Smooth muscle cell (in vitro differentiated cells): ENCODE data around the gene RILPL1. TPM values are rescaled to one million over a fixed set of nuclear protein-coding genes. Genes with fewer than 3 reads are reported as not detected.

Source experiments
- DNase-seq: peaks from one replicate; lab custom pipeline; 2025; ENCODE audit not compliant: unreplicated experiment; lab: John Stamatoyannopoulos, UW
- H2AFZ ChIP-seq: fragments of 200-600 bp; sonication (generic); 2 replicates; pipeline ENCODE4 v1.6.0; 2016; ENCODE audit warnings: antibody characterized with exemption, low read depth, mild to moderate bottlenecking
- H3F3A ChIP-seq: fragments of 200-600 bp; sonication (generic); 2 replicates; pipeline ENCODE4 v1.6.0; 2017; ENCODE audit warnings: antibody characterized with exemption, low read depth
- H3K27ac ChIP-seq: fragments of 200-600 bp; sonication (generic); 2 replicates; pipeline ENCODE4 v1.5.1; 2016; ENCODE audit warnings: low read depth, mild to moderate bottlenecking
- H3K27me3 ChIP-seq: fragments of 200-600 bp; sonication (generic); 2 replicates; pipeline ENCODE4 v1.6.1; 2016; ENCODE audit warnings: low read depth, mild to moderate bottlenecking
- H3K36me3 ChIP-seq: fragments of 200-600 bp; sonication (generic); 2 replicates; pipeline ENCODE4 v1.5.1; 2016; ENCODE audit warnings: low read depth
- H3K4me1 ChIP-seq: fragments of 200-600 bp; sonication (generic); 2 replicates; pipeline ENCODE4 v1.5.1; 2016; ENCODE audit warnings: low read depth
- H3K4me2 ChIP-seq: fragments of 200-600 bp; sonication (generic); 2 replicates; pipeline ENCODE4 v1.6.0; 2016; ENCODE audit warnings: mild to moderate bottlenecking
- H3K4me3 ChIP-seq: fragments of 200-600 bp; sonication (generic); 2 replicates; pipeline ENCODE4 v1.5.1; 2016; ENCODE audit warnings: mild to moderate bottlenecking
- H3K79me2 ChIP-seq: fragments of 200-600 bp; sonication (generic); 2 replicates; pipeline ENCODE4 v1.6.0; 2016; ENCODE audit warnings: low read depth, mild to moderate bottlenecking
- H3K9ac ChIP-seq: fragments of 200-600 bp; sonication (generic); 2 replicates; pipeline ENCODE4 v1.6.0; 2016; ENCODE audit warnings: low read depth
- H3K9me3 ChIP-seq: fragments of 200-600 bp; sonication (generic); replicated peaks from 2 replicates; pipeline ENCODE4 v1.5.1; 2016; ENCODE audit warnings: low read depth
- H4K20me1 ChIP-seq: fragments of 200-600 bp; sonication (generic); 2 replicates; pipeline ENCODE4 v1.6.0; 2016; ENCODE audit warnings: low read depth
- WGBS: methylation state at CpG from one replicate; pipeline ENCODE4 v1.1.7; 2016; ENCODE audit warnings: low lambda C conversion rate; 5-methylcytosine and 5-hydroxymethylcytosine counted together
- polyA plus RNA-seq: library from polyadenylated mRNA; unstranded; fragments of >200 nt; fragmentation: Nextera tagmentation; extraction: Ambion mirVana; gene quantifications from 2 replicates; pipeline ENCODE4 v1.2.1, GENCODE V29; 2016
- total RNA-seq: library from RNA; depleted of rRNA; stranded (reverse); fragments of >200 nt; gene quantifications from 2 replicates; pipeline ENCODE4 v1.2.3, GENCODE V29; 2014
- TF ChIP-seq, protein P1 (sequence below): fragments of 200-600 bp; sonication (generic); IDR thresholded peaks from 2 replicates; pipeline ENCODE4 v1.5.1; 2017; ENCODE audit warnings: borderline replicate concordance, mild to moderate bottlenecking, antibody characterized with exemption; ENCODE audit not compliant: insufficient read depth, poor library complexity, severe bottlenecking

Gene RILPL1
- total and polyA plus RNA-seq, 2 experiments from 2014 or later = 17.9 to 29.8 TPM

DNA sequence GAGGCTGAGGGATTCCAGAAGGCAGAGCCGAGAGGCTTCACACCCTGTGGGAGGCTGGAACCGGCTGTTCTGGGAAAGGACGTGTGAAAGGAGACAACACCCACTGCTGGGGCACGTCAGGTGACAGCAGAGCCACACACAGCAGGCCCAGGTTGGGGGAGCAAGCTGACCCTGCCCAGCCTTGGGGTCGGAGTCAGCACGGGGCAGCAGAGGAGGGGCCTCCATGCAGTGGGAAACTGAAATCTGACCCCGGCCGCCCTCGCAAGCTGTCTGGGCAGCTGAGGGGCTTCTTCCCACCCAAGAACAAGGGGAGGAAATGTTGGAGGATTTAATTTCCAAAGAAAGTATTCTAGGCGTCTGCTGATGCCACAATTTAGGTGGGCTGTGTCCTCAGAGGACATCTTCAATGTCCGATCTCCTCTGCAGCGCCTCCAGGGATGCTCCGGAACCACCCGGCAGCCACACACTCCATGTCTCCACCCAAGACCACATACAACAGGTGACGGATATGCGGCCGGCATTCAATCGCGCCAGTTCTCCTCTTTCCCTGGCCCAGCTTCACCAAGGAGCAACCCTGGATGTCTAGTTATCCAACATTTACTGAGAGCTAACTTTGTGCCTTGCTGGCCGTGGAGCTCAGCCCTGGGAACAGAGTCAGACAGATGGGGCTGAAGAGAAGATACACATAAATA is 44.8 kb downstream of the RILPL1 start:
- Histone ChIP-seq H3K36me3 (no peaks in the 10 kb centered on the region), H3K9ac (no peak overlapping the region), H4K20me1 (no peaks in the 10 kb centered on the region), H2AFZ (no peak overlapping the region), H3K4me2 (no peak overlapping the region), H3K9me3 (no peaks in the 10 kb centered on the region), H3K27ac (no peak overlapping the region), H3K4me1 (no peaks in the 10 kb centered on the region), H3F3A (no peaks in the 10 kb centered on the region), H3K27me3 (no peaks in the 10 kb centered on the region), H3K79me2 (no peaks in the 10 kb centered on the region), H3K4me3 (no peak overlapping the region)
- TF ChIP-seq, protein P1, sequence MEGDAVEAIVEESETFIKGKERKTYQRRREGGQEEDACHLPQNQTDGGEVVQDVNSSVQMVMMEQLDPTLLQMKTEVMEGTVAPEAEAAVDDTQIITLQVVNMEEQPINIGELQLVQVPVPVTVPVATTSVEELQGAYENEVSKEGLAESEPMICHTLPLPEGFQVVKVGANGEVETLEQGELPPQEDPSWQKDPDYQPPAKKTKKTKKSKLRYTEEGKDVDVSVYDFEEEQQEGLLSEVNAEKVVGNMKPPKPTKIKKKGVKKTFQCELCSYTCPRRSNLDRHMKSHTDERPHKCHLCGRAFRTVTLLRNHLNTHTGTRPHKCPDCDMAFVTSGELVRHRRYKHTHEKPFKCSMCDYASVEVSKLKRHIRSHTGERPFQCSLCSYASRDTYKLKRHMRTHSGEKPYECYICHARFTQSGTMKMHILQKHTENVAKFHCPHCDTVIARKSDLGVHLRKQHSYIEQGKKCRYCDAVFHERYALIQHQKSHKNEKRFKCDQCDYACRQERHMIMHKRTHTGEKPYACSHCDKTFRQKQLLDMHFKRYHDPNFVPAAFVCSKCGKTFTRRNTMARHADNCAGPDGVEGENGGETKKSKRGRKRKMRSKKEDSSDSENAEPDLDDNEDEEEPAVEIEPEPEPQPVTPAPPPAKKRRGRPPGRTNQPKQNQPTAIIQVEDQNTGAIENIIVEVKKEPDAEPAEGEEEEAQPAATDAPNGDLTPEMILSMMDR = no peak
- no peak for DNase-seq
- WGBS = 85% methylated on average over 20 of the region's 20 CpGs

DNA sequence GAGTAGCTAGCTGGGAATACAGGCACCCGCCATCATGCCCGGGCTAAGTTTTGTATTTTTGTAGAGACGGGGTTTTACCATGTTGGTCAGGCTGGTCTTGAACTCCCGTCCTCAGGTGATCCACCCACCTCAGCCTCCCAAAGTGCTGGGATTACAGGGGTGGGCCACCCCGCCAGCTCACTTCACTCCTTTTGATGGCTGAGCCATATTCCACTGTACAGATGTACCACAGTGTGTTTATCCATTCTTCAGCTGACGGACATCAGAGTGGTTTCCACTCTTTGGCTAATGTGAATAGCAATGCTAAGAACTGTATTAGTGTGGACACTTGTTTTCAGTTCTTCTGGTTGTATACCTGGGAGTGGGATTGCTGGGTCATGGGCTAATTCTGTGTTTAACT is 46.1 kb downstream of the RILPL1 start:
- Histone ChIP-seq H3K4me3 (no peak overlapping the region), H3K4me2 (no peak overlapping the region), H3K27me3 (no peaks in the 10 kb centered on the region), H3F3A (no peaks in the 10 kb centered on the region), H3K79me2 (no peaks in the 10 kb centered on the region), H3K27ac (no peak overlapping the region), H3K36me3 (no peaks in the 10 kb centered on the region), H3K4me1 (no peaks in the 10 kb centered on the region), H4K20me1 (no peaks in the 10 kb centered on the region), H3K9me3 (no peaks in the 10 kb centered on the region), H3K9ac (no peak overlapping the region), H2AFZ (no peak overlapping the region)
- TF ChIP-seq, protein P1 = no peak
- WGBS = 96% methylated on average over 6 of the region's 6 CpGs
- no peak for DNase-seq

DNA sequence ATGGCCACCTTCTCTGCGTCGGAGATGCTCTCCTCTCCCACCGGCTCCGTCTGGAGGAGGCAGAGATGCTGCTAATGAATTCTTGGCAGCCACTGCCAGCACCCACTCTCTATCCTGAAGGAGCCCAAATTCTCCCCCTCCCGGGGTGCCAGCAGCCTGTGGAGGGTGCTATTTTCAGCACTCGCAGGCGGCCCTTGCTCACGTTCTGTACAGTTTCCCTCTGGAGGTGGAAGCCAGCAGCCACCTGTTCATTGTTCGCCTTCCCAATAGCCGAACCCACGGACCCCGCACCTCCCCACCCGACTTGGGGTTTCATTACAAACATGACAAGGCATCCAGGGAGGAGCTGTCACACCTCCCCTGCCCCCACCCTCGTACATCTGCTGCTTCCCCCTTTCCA is 47.8 kb downstream of the RILPL1 start:
- H3F3A ChIP-seq = no peaks in the 10 kb centered on the region
- H3K79me2 ChIP-seq = no peaks in the 10 kb centered on the region
- no peak overlapping the region for H2AFZ ChIP-seq
- H3K4me3 ChIP-seq = no peak overlapping the region
- TF ChIP-seq, protein P1 = no peak
- no peaks in the 10 kb centered on the region for H4K20me1 ChIP-seq
- H3K27me3 ChIP-seq = no peaks in the 10 kb centered on the region
- no peak for DNase-seq
- no peak overlapping the region for H3K4me2 ChIP-seq
- 96% methylated on average over 14 of the region's 14 CpGs for WGBS
- no peaks in the 10 kb centered on the region for H3K9me3 ChIP-seq
- no peaks in the 10 kb centered on the region for H3K4me1 ChIP-seq
- no peak overlapping the region for H3K27ac ChIP-seq
- H3K9ac ChIP-seq = no peak overlapping the region
- no peaks in the 10 kb centered on the region for H3K36me3 ChIP-seq
